Measurements from ENCODE around the gene GRIP2. TPM values are rescaled to one million over a fixed set of nuclear protein-coding genes. Genes with fewer than 3 reads are reported as not detected.
A peak's percentile ranks its signal among the peaks of the same experiment; 100 is the strongest.

GRIP2 gene
- total and polyA plus RNA-seq, 7 donors, result under 0.01 to 1.7 (median 0.68) TPM

DNA sequence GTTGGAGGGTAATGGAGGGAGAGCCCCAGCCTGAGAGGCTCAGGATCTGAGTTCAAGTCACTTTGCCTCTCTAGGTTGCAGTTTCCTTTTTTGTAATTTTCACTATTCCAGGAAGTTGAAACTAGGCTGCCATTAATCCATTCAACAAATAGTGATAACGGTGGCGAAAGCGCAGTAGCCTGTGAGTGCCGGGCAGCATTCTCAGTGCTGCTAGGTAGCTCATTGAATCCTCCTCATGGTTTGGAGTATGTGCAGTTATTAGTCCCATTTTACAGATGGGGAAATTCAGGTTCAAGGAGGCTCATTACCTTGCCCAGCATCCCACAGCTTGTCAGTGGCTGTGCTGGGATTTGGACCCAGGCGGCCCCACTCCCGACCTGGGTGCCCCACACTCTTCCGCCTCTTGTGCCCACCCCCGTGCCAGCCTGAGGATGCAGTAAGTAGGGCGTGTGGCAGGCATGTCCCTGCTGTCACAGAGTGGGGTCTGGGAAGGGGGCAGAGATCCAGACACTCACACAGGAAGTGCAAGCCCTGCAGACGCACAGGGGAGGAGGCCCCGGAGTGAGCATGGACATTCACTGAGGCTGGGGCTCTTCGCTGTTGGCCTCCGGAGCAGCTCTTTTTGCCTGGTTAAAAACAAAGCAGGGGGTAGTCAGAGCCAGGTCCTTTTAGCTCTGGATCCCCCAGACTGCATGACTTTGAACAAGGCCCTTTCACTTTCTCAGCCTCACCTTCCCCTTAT is 79.0 kb downstream of the GRIP2 start:
- H3K36me3 ChIP-seq, result peaks cover 0 to 9% (median 0%) of the 10 kb centered on the region in 4 donors
- no peaks in the 10 kb centered on the region for H3K9me3 ChIP-seq
- DNase-seq, result no peak
- H3K4me3 ChIP-seq, result no peak overlapping the region
- 89 to 91% methylated on average over 13 of the region's 13 CpGs for WGBS, 2 donors
- intact Hi-C loops (cut with DNase I), result loop anchor here (10.0 kb wide), 1 partner anchor 566 kb away; no protein-coding TSS in a partner anchor
- no peaks in the 10 kb centered on the region for H3K27me3 ChIP-seq
- peak overlapping the region in 2 of 4 donors; percentile 33 to 75 for H3K27ac ChIP-seq
- H3K4me1 ChIP-seq, result peaks cover 0 to 19% (median 13%) of the 10 kb centered on the region in 4 donors
- TF ChIP-seq POLR2A (IDR thresholded peaks at IDR 0.05) (no peak), EP300 (IDR thresholded peaks at IDR 0.05) (no peak), POLR2AphosphoS5 (IDR thresholded peaks at IDR 0.05) (no peak)
- TF ChIP-seq, protein P1, sequence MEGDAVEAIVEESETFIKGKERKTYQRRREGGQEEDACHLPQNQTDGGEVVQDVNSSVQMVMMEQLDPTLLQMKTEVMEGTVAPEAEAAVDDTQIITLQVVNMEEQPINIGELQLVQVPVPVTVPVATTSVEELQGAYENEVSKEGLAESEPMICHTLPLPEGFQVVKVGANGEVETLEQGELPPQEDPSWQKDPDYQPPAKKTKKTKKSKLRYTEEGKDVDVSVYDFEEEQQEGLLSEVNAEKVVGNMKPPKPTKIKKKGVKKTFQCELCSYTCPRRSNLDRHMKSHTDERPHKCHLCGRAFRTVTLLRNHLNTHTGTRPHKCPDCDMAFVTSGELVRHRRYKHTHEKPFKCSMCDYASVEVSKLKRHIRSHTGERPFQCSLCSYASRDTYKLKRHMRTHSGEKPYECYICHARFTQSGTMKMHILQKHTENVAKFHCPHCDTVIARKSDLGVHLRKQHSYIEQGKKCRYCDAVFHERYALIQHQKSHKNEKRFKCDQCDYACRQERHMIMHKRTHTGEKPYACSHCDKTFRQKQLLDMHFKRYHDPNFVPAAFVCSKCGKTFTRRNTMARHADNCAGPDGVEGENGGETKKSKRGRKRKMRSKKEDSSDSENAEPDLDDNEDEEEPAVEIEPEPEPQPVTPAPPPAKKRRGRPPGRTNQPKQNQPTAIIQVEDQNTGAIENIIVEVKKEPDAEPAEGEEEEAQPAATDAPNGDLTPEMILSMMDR (IDR thresholded peaks at IDR 0.05), result no peak

DNA sequence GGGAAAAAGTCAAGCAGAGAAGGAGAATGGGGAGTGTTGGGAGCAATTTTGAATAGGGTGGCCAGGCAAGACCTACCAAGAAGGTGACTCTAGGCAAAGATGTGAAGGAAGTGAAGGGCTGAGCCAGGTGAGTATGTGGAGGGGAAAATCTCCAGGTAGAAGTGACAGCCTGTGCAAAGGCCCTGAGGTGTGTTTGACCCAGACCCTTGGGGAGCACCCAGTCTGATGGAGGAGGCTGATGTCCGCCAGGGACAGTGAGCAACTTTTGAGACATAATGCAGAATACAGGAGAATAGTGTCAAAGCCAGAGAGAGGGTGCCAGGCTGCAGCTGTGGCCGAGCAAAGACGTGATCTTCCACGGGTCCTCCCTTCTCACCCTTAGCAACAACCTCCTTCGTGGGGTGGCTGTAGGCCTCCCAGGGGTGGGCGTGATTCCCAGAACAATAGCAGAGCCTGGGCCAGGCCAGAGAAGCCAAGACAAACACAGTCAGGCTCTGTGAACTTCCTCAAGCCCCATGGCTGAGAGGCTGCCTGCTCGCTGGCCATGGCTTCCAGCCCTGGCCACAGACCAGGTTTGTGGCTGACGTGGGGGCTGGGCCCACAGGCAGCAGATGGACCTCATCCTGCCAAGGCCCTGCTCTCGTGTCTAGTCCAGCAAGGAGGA is 79.7 kb downstream of the GRIP2 start:
- Histone ChIP-seq H3K9me3 (no peaks in the 10 kb centered on the region), H3K4me3 (no peak overlapping the region), H3K27me3 (no peaks in the 10 kb centered on the region), H3K36me3 (peaks cover 0 to 9% (median 0%) of the 10 kb centered on the region in 4 donors), H3K27ac (peak overlapping the region in 3 of 4 donors; percentile 33 to 75 (median 40)), H3K4me1 (peaks cover 0 to 23% (median 14%) of the 10 kb centered on the region in 4 donors)
- peak; percentile 81 for DNase-seq
- 40 to 61% methylated on average over 9 of the region's 9 CpGs for WGBS, 2 donors
- TF ChIP-seq EP300 (IDR thresholded peaks at IDR 0.05) (peak in 1 of 4 donors; percentile 35), POLR2A (IDR thresholded peaks at IDR 0.05) (no peak), POLR2AphosphoS5 (IDR thresholded peaks at IDR 0.05) (peak in 3 of 4 donors; percentile 26 to 80 (median 42))
- intact Hi-C loops (cut with DNase I), result loop anchor here (10.0 kb wide), 1 partner anchor 566 kb away; no protein-coding TSS in a partner anchor

DNA sequence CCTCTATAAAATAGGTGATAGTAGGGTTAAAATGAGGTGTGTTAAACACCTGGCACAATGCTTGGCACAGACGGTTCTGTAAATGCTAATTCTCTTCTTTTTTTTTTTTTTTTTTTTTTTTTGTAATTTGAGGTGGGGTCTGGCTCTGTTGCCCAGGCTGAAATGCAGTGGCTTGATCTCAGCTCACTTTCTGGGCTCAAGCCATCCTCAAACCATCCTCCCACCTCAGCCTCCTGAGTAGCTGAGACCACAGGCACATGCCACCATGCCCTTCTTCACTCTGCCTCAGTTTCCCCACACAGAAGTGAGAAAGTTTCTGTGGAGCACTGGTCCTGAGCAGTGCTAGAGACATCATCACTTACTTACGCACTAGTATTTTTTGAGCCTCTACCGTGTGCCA is 80.4 kb downstream of the GRIP2 start:
- Histone ChIP-seq H3K4me3 (no peak overlapping the region), H3K9me3 (no peaks in the 10 kb centered on the region), H3K27ac (peak overlapping the region in 1 of 4 donors; percentile 75), H3K36me3 (peaks cover 0 to 9% (median 0%) of the 10 kb centered on the region in 4 donors), H3K27me3 (no peaks in the 10 kb centered on the region), H3K4me1 (peaks cover 0 to 30% (median 17%) of the 10 kb centered on the region in 4 donors)
- intact Hi-C loops (cut with DNase I), result loop anchor here (10.0 kb wide), 1 partner anchor 565 kb away; no protein-coding TSS in a partner anchor
- WGBS, 2 donors, result 59 to 89% methylated on average over 3 of the region's 3 CpGs
- DNase-seq, result no peak
- TF ChIP-seq EP300 (IDR thresholded peaks at IDR 0.05), result no peak

DNA sequence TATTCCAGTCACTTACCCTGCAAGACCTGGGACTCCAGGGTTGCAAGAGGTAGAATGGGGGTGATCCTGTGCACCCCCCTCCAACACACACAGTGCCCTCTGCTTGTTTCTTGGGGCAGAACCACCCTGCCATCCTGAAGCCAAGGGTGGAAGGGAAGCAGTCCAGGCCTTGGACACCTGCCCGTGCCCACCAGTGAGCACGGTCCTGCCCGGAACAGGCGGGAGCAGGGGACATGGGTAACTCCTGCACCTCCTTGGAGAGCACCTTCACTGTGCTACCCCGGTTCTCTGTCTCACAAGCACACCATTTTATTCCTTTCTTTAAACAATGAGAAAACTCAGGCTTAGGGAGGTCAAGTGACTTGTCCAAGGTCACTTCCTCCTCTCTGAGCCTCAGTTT is 80.8 kb downstream of the GRIP2 start:
- TF ChIP-seq, protein P1 (IDR thresholded peaks at IDR 0.05), result no peak
- TF ChIP-seq POLR2AphosphoS5 (IDR thresholded peaks at IDR 0.05), result no peak
- no peak for TF ChIP-seq EP300 (IDR thresholded peaks at IDR 0.05)
- no peak for TF ChIP-seq POLR2A (IDR thresholded peaks at IDR 0.05)
- Histone ChIP-seq H3K27me3 (no peaks in the 10 kb centered on the region), H3K4me1 (peaks cover 0 to 34% (median 20%) of the 10 kb centered on the region in 4 donors), H3K27ac (no peak overlapping the region), H3K4me3 (no peak overlapping the region), H3K9me3 (no peaks in the 10 kb centered on the region), H3K36me3 (peaks cover 0 to 9% (median 0%) of the 10 kb centered on the region in 4 donors)
- DNase-seq, result no peak
- WGBS, 2 donors, result 82 to 97% methylated on average over 5 of the region's 5 CpGs
- intact Hi-C loops (cut with DNase I), result no loop called here

DNA sequence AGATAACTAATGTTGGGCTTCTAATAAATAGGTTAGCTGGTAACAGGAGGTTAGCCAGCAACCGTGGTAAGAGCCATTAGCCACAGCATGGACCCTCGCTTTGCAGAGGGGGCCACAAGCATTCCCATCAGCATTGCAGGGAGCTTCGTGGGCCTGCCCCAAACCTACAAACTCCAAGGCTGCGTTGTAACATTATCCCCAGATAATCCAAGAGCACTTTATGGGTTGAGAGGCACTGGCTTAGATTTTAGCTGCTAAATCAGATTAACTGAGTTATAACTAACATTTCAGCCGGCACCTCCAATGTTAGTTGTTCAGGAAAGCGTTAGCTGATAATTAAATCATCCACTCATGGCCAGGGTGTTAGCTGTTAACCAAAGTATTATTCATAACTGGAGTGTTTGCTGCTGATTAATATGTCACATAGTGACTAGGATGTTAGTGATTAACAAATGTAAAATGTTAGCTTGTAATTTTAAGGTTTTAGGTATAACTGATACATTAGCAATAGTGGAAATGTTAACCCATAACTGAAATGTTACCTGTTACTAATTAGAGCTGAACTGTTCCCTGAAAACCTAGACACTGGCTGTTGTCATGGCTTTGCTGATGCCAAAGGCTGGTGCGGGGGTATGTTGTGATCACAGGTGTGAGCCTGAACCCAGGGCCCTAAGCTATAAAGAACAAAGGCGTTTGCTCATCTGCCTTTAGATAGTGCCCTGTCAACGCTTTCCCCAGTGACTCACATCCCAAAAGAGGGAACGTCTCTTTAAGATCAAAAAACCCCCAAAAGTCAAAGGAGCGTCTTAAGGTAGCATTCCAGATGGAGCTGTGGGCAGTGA is 81.5 kb downstream of the GRIP2 start:
- Histone ChIP-seq H3K27me3 (no peaks in the 10 kb centered on the region), H3K4me1 (peaks cover 0 to 41% (median 28%) of the 10 kb centered on the region in 4 donors), H3K9me3 (no peaks in the 10 kb centered on the region), H3K27ac (no peak overlapping the region), H3K36me3 (peaks cover 0 to 6% (median 0%) of the 10 kb centered on the region in 4 donors), H3K4me3 (no peak overlapping the region)
- DNase-seq, result no peak
- 83 to 88% methylated on average over 11 of the region's 11 CpGs for WGBS, 2 donors
- no peak for TF ChIP-seq POLR2AphosphoS5 (IDR thresholded peaks at IDR 0.05)
- TF ChIP-seq POLR2A (IDR thresholded peaks at IDR 0.05), result no peak
- TF ChIP-seq, protein P1 (IDR thresholded peaks at IDR 0.05), result no peak
- TF ChIP-seq EP300 (IDR thresholded peaks at IDR 0.05), result no peak
- intact Hi-C loops (cut with DNase I), result no loop called here
